Sigmoid colon (tissue), 4 donors: ENCODE measurements around the gene RAB6B.

Experiments
- CTCF ChIP-seq, 4 experiments: fragments of 450-650 bp in 3 of 4; fragments of 200-600 bp in 1 of 4; IDR thresholded peaks; one replicate each; pipeline ENCODE4 v1.5.1; 2016 to 2019; ENCODE audit warnings: antibody characterized with exemption in 4 of 4, mild to moderate bottlenecking in 3 of 4, moderate library complexity in 2 of 4
- EP300 ChIP-seq, 4 donors: sonication (generic); formaldehyde crosslinking; IDR thresholded peaks; one replicate each; pipeline ENCODE4 v1.6.1; 2017; ENCODE audit warnings: antibody characterized with exemption in 4 of 4
- POLR2A ChIP-seq, 2 donors: fragments of 450-650 bp; IDR thresholded peaks; one replicate each; pipeline ENCODE4 v1.6.1; 2016; ENCODE audit warnings: antibody characterized with exemption in 2 of 2, mild to moderate bottlenecking in 2 of 2, moderate library complexity in 2 of 2
- POLR2AphosphoS5 ChIP-seq, 4 donors: sonication (generic); formaldehyde crosslinking; IDR thresholded peaks; one replicate each; pipeline ENCODE4 v1.6.1; 2017; ENCODE audit warnings: antibody characterized with exemption in 4 of 4

GRCh38 chr3:133892541-133893231 is 3.0 kb downstream of the RAB6B start:
- TF ChIP-seq CTCF (IDR thresholded peaks at IDR 0.05): no peak
- no peak for TF ChIP-seq POLR2A (IDR thresholded peaks at IDR 0.05)
- TF ChIP-seq POLR2AphosphoS5 (IDR thresholded peaks at IDR 0.05): no peak
- TF ChIP-seq EP300 (IDR thresholded peaks at IDR 0.05): no peak
